ENCODE measurements around the gene ELAVL1.
A peak's percentile ranks its signal among the peaks of the same experiment; 100 is the strongest.

ELAVL1 gene

GRCh38 chr19:7925171-7925851, 80.1 kb downstream of the ELAVL1 start:
- Histone ChIP-seq H3K27ac (ENCODE audit: low read depth, low read length) (peak overlapping the region; percentile 68), H3K27me3 (ENCODE audit: control insufficient read depth, insufficient read depth, low read length) (no peaks in the 10 kb centered on the region), H3K4me3 (ENCODE audit: low read depth, low read length) (peak overlapping the region; percentile 58; the same call in 1 of the 2 replicates), H3K4me1 (ENCODE audit: control insufficient read depth, insufficient read depth, low read length) (peaks cover 3% of the 10 kb centered on the region; the same call in 1 of the 2 replicates), H3K9ac (ENCODE audit: low read depth, low read length) (no peak overlapping the region), H3K36me3 (ENCODE audit: control insufficient read depth, insufficient read depth, low read length) (peaks cover 17% of the 10 kb centered on the region), H3K9me3 (ENCODE audit: control insufficient read depth, insufficient read depth, low read length) (no peaks in the 10 kb centered on the region)

GRCh38 chr19:7924651-7925170, 80.7 kb downstream of the ELAVL1 start:
- Histone ChIP-seq H3K36me3 (ENCODE audit: control insufficient read depth, insufficient read depth, low read length) (peaks cover 13% of the 10 kb centered on the region; the same call in 1 of the 2 replicates), H3K4me3 (ENCODE audit: low read depth, low read length) (peak overlapping the region; percentile 58; the same call in 1 of the 2 replicates), H3K27ac (ENCODE audit: low read depth, low read length) (no peak overlapping the region), H3K9me3 (ENCODE audit: control insufficient read depth, insufficient read depth, low read length) (no peaks in the 10 kb centered on the region), H3K4me1 (ENCODE audit: control insufficient read depth, insufficient read depth, low read length) (peaks cover 5% of the 10 kb centered on the region; the same call in 1 of the 2 replicates), H3K9ac (ENCODE audit: low read depth, low read length) (no peak overlapping the region), H3K27me3 (ENCODE audit: control insufficient read depth, insufficient read depth, low read length) (no peaks in the 10 kb centered on the region)

DNA sequence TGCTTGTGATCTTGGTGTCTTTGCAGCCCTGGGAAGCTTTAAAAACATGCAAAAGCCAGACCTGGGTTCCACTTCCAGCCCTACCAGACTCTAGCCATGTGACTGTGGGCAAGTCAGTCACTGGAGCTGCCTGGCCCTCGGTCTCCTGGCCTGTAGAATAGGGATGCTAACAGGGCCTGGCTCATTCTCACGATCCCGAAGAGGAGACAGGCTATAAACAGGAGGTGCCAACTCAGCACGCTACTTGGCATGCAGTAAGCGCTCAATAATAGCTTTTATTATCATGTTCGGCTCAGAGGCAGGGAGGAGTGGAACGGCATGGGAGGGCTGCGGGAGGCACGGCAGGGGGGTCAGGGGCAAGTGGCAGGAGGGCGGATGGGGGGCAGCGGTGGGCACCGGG, 81.2 kb downstream of the ELAVL1 start:
- Histone ChIP-seq H3K9me3 (ENCODE audit: control insufficient read depth, insufficient read depth, low read length) (no peaks in the 10 kb centered on the region), H3K9ac (ENCODE audit: low read depth, low read length) (no peak overlapping the region), H3K27ac (ENCODE audit: low read depth, low read length) (no peak overlapping the region), H3K36me3 (ENCODE audit: control insufficient read depth, insufficient read depth, low read length) (peaks cover 13% of the 10 kb centered on the region; the same call in 1 of the 2 replicates), H3K4me3 (ENCODE audit: low read depth, low read length) (no peak overlapping the region), H3K4me1 (ENCODE audit: control insufficient read depth, insufficient read depth, low read length) (peaks cover 8% of the 10 kb centered on the region; the same call in 1 of the 2 replicates), H3K27me3 (ENCODE audit: control insufficient read depth, insufficient read depth, low read length) (no peaks in the 10 kb centered on the region)

GRCh38 chr19:7923295-7924191, 81.9 kb downstream of the ELAVL1 start:
- Histone ChIP-seq H3K27me3 (ENCODE audit: control insufficient read depth, insufficient read depth, low read length) (peaks cover 5% of the 10 kb centered on the region), H3K9me3 (ENCODE audit: control insufficient read depth, insufficient read depth, low read length) (no peaks in the 10 kb centered on the region), H3K36me3 (ENCODE audit: control insufficient read depth, insufficient read depth, low read length) (peaks cover 11% of the 10 kb centered on the region; the same call in 1 of the 2 replicates), H3K9ac (ENCODE audit: low read depth, low read length) (no peak overlapping the region), H3K4me3 (ENCODE audit: low read depth, low read length) (no peak overlapping the region), H3K4me1 (ENCODE audit: control insufficient read depth, insufficient read depth, low read length) (0 out of 2 replicates have a peak, but pooled peaks cover 8% of the 10 kb centered on the region), H3K27ac (ENCODE audit: low read depth, low read length) (no peak overlapping the region)

GRCh38 chr19:7922836-7923195, 82.6 kb downstream of the ELAVL1 start:
- Histone ChIP-seq H3K27ac (ENCODE audit: low read depth, low read length) (no peak overlapping the region), H3K9ac (ENCODE audit: low read depth, low read length) (no peak overlapping the region), H3K27me3 (ENCODE audit: control insufficient read depth, insufficient read depth, low read length) (peaks cover 12% of the 10 kb centered on the region), H3K4me3 (ENCODE audit: low read depth, low read length) (no peak overlapping the region), H3K4me1 (ENCODE audit: control insufficient read depth, insufficient read depth, low read length) (0 out of 2 replicates have a peak, but pooled peaks cover 8% of the 10 kb centered on the region), H3K9me3 (ENCODE audit: control insufficient read depth, insufficient read depth, low read length) (no peaks in the 10 kb centered on the region), H3K36me3 (ENCODE audit: control insufficient read depth, insufficient read depth, low read length) (peaks cover 11% of the 10 kb centered on the region; the same call in 1 of the 2 replicates)

DNA sequence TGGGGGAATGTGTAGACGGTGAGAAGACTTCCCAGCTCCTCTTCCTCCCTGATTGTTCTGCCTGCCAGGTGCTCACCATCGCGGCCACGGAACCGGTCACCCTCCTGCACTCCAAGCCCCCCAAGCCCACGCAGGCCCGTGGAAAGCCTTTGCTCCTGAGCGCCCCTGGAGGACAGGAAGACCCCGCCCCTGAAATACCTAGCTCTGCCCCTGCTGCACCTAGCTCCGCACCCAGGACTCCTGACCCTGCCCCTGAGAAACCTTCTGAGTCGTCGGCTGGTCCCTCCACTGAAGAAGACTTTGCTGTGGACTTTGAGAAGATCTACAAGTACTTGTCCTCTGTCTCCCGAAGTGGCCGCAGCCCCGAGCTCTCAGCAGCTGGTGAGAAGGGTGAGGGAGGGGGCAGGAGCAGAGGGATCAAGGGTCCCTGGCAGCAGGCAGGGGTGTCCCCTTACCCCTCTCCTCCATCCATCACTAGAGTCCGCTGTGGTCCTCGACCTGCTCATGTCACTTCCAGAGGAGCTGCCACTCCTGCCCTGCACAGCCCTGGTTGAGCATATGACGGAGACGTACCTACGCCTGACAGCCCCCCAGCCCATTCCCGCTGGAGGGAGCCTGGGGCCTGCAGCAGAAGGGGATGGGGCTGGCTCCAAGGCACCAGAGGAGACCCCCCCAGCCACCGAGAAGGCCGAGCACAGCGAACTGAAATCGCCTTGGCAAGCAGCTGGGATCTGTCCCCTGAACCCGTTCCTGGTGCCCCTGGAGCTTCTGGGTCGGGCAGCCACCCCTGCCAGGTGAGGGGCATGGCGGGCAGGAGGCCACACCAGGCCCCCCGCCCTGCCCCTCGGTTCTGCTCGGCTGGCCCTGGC, 83.2 kb downstream of the ELAVL1 start:
- H3K36me3 ChIP-seq (ENCODE audit: control insufficient read depth, insufficient read depth, low read length) = peaks cover 11% of the 10 kb centered on the region; the same call in 1 of the 2 replicates
- H3K27me3 ChIP-seq (ENCODE audit: control insufficient read depth, insufficient read depth, low read length) = peaks cover 18% of the 10 kb centered on the region
- H3K4me1 ChIP-seq (ENCODE audit: control insufficient read depth, insufficient read depth, low read length) = 0 out of 2 replicates have a peak, but pooled peaks cover 8% of the 10 kb centered on the region
- H3K9me3 ChIP-seq (ENCODE audit: control insufficient read depth, insufficient read depth, low read length) = no peaks in the 10 kb centered on the region
- H3K27ac ChIP-seq (ENCODE audit: low read depth, low read length) = no peak overlapping the region
- no peak overlapping the region for H3K4me3 ChIP-seq (ENCODE audit: low read depth, low read length)
- H3K9ac ChIP-seq (ENCODE audit: low read depth, low read length) = no peak overlapping the region

GRCh38 chr19:7921302-7921966, 84.0 kb downstream of the ELAVL1 start:
- Histone ChIP-seq H3K4me3 (ENCODE audit: low read depth, low read length) (peak overlapping the region; percentile 64), H3K9ac (ENCODE audit: low read depth, low read length) (no peak overlapping the region), H3K27ac (ENCODE audit: low read depth, low read length) (peak overlapping the region; percentile 16), H3K9me3 (ENCODE audit: control insufficient read depth, insufficient read depth, low read length) (no peaks in the 10 kb centered on the region), H3K36me3 (ENCODE audit: control insufficient read depth, insufficient read depth, low read length) (peaks cover 11% of the 10 kb centered on the region; the same call in 1 of the 2 replicates), H3K4me1 (ENCODE audit: control insufficient read depth, insufficient read depth, low read length) (0 out of 2 replicates have a peak, but pooled peaks cover 8% of the 10 kb centered on the region), H3K27me3 (ENCODE audit: control insufficient read depth, insufficient read depth, low read length) (peaks cover 25% of the 10 kb centered on the region)

- peak overlapping the region; percentile 19; the same call in 1 of the 2 replicates for H3K9ac ChIP-seq (ENCODE audit: low read depth, low read length)
- peak overlapping the region; percentile 82 for H3K27ac ChIP-seq (ENCODE audit: low read depth, low read length)
- H3K27me3 ChIP-seq (ENCODE audit: control insufficient read depth, insufficient read depth, low read length) = peaks cover 32% of the 10 kb centered on the region
- peaks cover 11% of the 10 kb centered on the region; the same call in 1 of the 2 replicates for H3K36me3 ChIP-seq (ENCODE audit: control insufficient read depth, insufficient read depth, low read length)
- H3K4me3 ChIP-seq (ENCODE audit: low read depth, low read length) = peak overlapping the region; percentile 69
- peaks cover 5% of the 10 kb centered on the region; the same call in 1 of the 2 replicates for H3K4me1 ChIP-seq (ENCODE audit: control insufficient read depth, insufficient read depth, low read length)
- H3K9me3 ChIP-seq (ENCODE audit: control insufficient read depth, insufficient read depth, low read length) = no peaks in the 10 kb centered on the region
These were observed 84.7 kb downstream of the ELAVL1 start for GRCh38 chr19:7920519-7921301.
